WERI-Rb-1 (cell line): ENCODE data around the gene DUOX2.

Experiments
- DNase-seq: peaks from one replicate; pipeline ENCODE4 v3.0.0-alpha.2; 2020
- H3K27ac ChIP-seq: fragments of 250-450 bp; sonication (Bioruptor Pico); 2 replicates; pipeline ENCODE4 v1.5.1; 2020; ENCODE audit warnings: mild to moderate bottlenecking, moderate library complexity
- H3K27me3 ChIP-seq: fragments of 250-450 bp; sonication (Bioruptor Pico); 2 replicates; pipeline ENCODE4 v1.5.1; 2021; ENCODE audit warnings: mild to moderate bottlenecking, low read depth, moderate library complexity; ENCODE audit not compliant: insufficient read depth, severe bottlenecking
- H3K36me3 ChIP-seq: fragments of 250-450 bp; sonication (Bioruptor Pico); 2 replicates; pipeline ENCODE4 v1.5.1; 2020; ENCODE audit warnings: mild to moderate bottlenecking, moderate library complexity
- H3K4me3 ChIP-seq: 2 replicates; pipeline ENCODE4 v1.5.1; 2011; ENCODE audit warnings: low read depth, mild to moderate bottlenecking, control low read depth, low read length
- H3K9me3 ChIP-seq: fragments of 250-450 bp; sonication (Bioruptor Pico); 2 replicates; pipeline ENCODE4 v1.5.1; 2021; ENCODE audit warnings: mild to moderate bottlenecking, moderate library complexity; ENCODE audit not compliant: severe bottlenecking
- TF ChIP-seq, protein P1 (sequence below): IDR thresholded peaks from 2 replicates; pipeline ENCODE4 v1.5.1; 2011; ENCODE audit warnings: low read depth, mild to moderate bottlenecking, control low read depth, inconsistent platforms, low read length

DUOX2 gene

DNA sequence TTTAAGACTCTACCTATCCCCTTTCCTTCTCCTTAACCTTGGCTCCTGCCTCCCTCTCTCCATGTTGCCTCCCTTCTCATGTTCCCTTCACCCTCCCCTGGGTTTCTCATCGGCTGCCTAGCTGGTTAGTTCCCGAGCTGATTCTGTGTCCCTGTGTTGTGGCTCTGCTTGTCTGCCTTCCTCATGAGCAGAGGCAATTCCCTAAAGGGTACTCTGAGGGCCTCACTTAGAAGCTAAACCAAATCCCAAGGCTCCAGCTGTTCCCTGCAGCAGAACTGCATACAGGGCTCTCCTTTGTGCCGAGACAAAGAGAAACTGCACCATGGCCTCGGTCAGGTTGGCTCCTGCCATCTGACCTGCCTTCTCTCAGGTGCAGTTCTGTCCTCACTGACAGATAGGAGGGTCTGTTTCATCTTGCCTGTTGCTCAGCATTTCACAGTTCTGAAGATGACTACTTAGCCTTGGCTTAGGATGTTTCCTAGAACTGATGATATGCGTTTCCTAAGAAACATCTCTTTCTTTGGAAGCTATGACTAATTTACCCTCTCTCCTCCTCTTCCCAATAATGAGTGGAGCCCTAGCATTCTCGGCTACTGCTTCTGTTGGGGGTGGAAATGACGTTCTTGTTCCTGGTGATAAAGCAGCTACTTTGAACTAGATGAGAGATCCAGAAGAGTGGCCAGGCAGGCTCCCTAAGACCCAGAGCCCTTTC lies 42.9 kb upstream of the DUOX2 start:
- H3K36me3 ChIP-seq, result no peaks in the 10 kb centered on the region
- no peaks in the 10 kb centered on the region for H3K9me3 ChIP-seq
- DNase-seq, result no peak
- TF ChIP-seq, protein P1, sequence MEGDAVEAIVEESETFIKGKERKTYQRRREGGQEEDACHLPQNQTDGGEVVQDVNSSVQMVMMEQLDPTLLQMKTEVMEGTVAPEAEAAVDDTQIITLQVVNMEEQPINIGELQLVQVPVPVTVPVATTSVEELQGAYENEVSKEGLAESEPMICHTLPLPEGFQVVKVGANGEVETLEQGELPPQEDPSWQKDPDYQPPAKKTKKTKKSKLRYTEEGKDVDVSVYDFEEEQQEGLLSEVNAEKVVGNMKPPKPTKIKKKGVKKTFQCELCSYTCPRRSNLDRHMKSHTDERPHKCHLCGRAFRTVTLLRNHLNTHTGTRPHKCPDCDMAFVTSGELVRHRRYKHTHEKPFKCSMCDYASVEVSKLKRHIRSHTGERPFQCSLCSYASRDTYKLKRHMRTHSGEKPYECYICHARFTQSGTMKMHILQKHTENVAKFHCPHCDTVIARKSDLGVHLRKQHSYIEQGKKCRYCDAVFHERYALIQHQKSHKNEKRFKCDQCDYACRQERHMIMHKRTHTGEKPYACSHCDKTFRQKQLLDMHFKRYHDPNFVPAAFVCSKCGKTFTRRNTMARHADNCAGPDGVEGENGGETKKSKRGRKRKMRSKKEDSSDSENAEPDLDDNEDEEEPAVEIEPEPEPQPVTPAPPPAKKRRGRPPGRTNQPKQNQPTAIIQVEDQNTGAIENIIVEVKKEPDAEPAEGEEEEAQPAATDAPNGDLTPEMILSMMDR, result no peak
- no peak overlapping the region for H3K4me3 ChIP-seq
- no peaks in the 10 kb centered on the region for H3K27me3 ChIP-seq
- H3K27ac ChIP-seq, result no peak overlapping the region

DNA sequence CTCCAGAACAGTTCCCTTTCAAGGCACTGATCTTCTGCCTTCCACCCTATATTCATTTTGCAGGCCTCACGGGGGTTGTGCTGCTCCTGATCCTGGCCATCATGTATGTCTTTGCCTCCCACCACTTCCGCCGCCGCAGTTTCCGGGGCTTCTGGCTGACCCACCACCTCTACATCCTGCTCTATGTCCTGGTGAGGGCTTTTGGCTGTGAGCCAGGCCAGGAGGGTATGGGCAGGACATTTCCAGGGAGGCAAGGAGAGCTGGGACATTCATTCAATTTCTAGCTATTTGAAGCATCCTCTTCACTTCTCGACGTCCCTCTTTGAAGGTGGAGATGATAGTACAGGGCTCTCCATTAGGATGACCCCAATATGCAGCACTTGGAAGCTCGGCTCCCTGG lies 41.8 kb upstream of the DUOX2 start:
- Histone ChIP-seq H3K9me3 (no peaks in the 10 kb centered on the region), H3K36me3 (no peaks in the 10 kb centered on the region), H3K4me3 (no peak overlapping the region), H3K27me3 (no peaks in the 10 kb centered on the region), H3K27ac (no peak overlapping the region)
- DNase-seq, result no peak
- TF ChIP-seq, protein P1, result no peak

DNA sequence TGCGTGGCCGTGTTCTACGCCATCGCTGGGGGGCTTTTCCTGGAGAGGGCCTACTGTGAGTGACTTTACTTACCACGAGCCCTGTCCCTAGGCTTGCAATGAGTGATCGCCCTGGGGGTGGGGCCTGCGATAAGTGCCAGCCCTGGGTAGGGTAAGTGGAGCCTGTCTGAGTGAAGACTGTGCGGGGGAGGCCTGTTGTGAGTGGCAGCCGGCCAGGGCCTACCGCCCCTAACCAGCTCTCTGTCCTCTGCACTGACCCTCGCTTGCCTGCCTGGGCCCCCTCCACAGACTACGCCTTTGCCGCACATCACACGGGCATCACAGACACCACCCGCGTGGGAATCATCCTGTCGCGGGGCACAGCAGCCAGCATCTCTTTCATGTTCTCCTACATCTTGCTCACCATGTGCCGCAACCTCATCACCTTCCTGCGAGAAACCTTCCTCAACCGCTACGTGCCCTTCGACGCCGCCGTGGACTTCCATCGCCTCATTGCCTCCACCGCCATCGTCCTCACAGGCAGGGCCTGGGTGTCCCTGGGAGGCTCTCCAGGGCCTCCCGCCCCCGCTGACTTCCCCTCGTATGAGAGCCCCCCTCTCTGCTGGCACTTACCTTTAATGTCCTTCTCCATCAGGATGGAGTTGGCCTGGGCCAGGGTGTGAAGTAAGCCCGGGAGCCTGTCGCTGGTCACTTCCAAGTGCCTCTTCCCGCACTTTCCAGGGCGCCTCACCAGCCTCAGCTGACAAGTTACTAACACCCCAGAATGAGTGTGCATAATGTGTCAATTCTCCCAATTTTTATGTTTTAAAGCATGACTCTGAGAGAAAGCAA lies 38.2 kb upstream of the DUOX2 start:
- TF ChIP-seq, protein P1, result no peak
- no peak overlapping the region for H3K4me3 ChIP-seq
- H3K27ac ChIP-seq, result no peak overlapping the region
- H3K9me3 ChIP-seq, result no peaks in the 10 kb centered on the region
- no peaks in the 10 kb centered on the region for H3K27me3 ChIP-seq
- no peak for DNase-seq
- H3K36me3 ChIP-seq, result no peaks in the 10 kb centered on the region

DNA sequence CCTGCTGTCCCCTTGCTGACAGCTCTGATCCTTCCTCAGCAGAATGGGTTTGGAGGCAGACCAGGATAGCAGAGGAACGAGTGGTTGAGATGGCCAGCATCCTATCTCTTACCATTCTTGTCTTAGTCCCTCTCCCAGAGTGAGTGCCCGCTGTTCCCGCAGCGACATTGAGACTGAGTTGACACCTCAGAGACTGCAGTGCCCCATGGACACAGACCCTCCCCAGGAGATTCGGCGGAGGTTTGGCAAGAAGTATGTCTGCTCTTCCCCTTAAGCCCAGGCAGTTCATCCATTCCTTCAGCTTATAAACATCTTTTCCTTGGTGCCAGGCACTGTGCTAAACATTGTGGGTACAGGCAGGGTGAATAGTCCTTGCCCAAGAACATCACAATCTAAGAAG lies 37.0 kb upstream of the DUOX2 start:
- no peak for DNase-seq
- no peaks in the 10 kb centered on the region for H3K27me3 ChIP-seq
- no peak overlapping the region for H3K4me3 ChIP-seq
- H3K9me3 ChIP-seq, result no peaks in the 10 kb centered on the region
- H3K36me3 ChIP-seq, result no peaks in the 10 kb centered on the region
- TF ChIP-seq, protein P1, result no peak
- H3K27ac ChIP-seq, result no peak overlapping the region

DNA sequence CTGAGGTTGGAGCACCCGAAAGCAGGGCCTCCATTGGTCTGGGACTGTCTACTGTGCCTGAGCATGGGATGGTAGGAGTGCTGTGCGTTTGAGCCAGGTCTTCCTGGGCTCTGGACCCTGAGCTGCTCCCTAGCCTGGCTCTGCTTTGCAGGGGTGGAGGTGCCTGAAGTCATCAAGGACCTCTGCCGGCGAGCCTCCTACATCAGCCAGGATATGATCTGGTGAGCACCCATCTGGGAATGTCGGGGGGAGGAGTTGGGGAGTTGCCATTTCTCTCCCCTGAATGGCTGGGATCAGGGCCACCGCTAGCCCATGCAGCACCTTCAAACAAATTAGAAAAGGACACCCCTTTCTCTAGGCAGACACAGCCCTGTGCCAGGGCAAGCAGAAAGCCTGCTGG lies 36.5 kb upstream of the DUOX2 start:
- Histone ChIP-seq H3K4me3 (no peak overlapping the region), H3K27ac (no peak overlapping the region), H3K9me3 (no peaks in the 10 kb centered on the region), H3K27me3 (no peaks in the 10 kb centered on the region), H3K36me3 (no peaks in the 10 kb centered on the region)
- DNase-seq, result no peak
- TF ChIP-seq, protein P1, result no peak
